ENCODE measurements around the gene GPR161. TPM values are rescaled to one million over a fixed set of nuclear protein-coding genes. Genes with fewer than 3 reads are reported as not detected.

Gene GPR161
- total and polyA plus RNA-seq, 9 of the 15 experiments (the other 6 are each of a cell fraction or from before 2014, with no cell fraction given): 0.15 to 2.4 (median 0.76) TPM

DNA sequence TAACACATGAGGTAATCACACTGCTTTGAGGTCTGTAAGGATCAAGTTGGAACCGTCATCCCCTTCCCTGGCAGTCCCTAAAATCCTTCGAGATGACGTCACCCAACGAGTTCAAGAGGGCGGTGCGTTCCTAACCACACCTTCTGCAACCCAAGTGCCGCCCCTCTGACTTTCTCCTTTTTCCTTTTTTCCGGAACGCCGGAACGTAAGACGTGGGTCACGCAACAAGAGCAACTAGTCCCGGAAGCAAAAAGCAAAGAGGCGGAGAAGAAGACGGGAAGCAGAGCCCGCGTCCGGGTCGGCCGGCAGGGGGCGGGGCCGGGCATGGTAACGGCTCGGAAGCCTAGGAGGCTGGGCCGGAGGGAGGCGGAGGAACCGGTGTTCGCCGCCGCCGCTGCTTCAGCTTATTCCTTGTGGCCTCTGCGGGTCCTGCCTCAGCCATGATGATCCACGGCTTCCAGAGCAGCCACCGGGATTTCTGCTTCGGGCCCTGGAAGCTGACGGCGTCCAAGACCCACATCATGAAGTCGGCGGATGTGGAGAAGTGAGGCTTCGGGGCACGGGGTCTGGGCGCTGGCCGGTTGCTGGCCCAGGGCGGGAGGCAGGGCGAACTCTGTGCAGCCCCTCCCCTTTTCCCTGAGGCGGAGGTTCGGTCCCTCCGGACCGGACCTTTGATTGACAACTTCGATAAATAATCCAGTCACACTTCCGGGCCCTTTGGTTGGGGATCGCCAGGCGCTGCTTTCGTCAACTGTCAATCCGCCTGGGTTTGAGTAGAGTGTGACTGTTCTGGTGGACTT, 42.1 kb upstream of the GPR161 start, which contains the start of gene TIPRL (continued):
- TF ChIP-seq, protein P1, sequence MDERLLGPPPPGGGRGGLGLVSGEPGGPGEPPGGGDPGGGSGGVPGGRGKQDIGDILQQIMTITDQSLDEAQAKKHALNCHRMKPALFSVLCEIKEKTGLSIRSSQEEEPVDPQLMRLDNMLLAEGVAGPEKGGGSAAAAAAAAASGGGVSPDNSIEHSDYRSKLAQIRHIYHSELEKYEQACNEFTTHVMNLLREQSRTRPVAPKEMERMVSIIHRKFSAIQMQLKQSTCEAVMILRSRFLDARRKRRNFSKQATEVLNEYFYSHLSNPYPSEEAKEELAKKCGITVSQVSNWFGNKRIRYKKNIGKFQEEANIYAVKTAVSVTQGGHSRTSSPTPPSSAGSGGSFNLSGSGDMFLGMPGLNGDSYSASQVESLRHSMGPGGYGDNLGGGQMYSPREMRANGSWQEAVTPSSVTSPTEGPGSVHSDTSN (CRISPR knock-in tag; IDR thresholded peaks at IDR 0.05; ENCODE audit: low read depth): peak; percentile 48
- TF ChIP-seq, protein P1 (tag; conservative IDR thresholded peaks at IDR 0.05; ENCODE audit: low read depth): peak; percentile 94; the same call in 1 of the 2 replicates
- TF ChIP-seq RBM25 (IDR thresholded peaks at IDR 0.05; ENCODE audit: low read depth, low read length, severe bottlenecking) (no peak), ZNF277 (CRISPR knock-in tag; IDR thresholded peaks at IDR 0.05; ENCODE audit: borderline replicate concordance) (no peak), MTA3 (IDR thresholded peaks at IDR 0.05; ENCODE audit: borderline replicate concordance) (peak; percentile 94), ARHGAP35 (IDR thresholded peaks at IDR 0.05; ENCODE audit: partially characterized antibody) (no peak), E2F3 (CRISPR knock-in tag; IDR thresholded peaks at IDR 0.05) (no peak), PRDM10 (IDR thresholded peaks at IDR 0.05; ENCODE audit: partially characterized antibody) (peak; percentile 76), CREM (IDR thresholded peaks at IDR 0.05; ENCODE audit: low read depth) (peak; percentile 96), TAL1 (IDR thresholded peaks at IDR 0.05) (no peak), CBX1 (IDR thresholded peaks at IDR 0.05; ENCODE audit: low read depth) (no peak; the same call in 1 of the 2 replicates), KLF6 (CRISPR knock-in tag; IDR thresholded peaks at IDR 0.05; ENCODE audit: borderline replicate concordance) (no peak; the same call in 1 of the 2 replicates), KLF13 (tag; IDR thresholded peaks at IDR 0.05; ENCODE audit: borderline replicate concordance, low read depth) (peak; percentile 81), POLR2A (conservative IDR thresholded peaks at IDR 0.05) (peak; percentile 96), ZNF551 (CRISPR knock-in tag; IDR thresholded peaks at IDR 0.05) (no peak), BRCA1 (IDR thresholded peaks at IDR 0.05) (no peak), BRCA1 (CRISPR knock-in tag; IDR thresholded peaks at IDR 0.05) (no peak), ZFPM2 (CRISPR knock-in tag; IDR thresholded peaks at IDR 0.05) (no peak), CC2D1A (IDR thresholded peaks at IDR 0.05) (peak; percentile 62; the same call in 1 of the 2 replicates), NUFIP1 (IDR thresholded peaks at IDR 0.05; ENCODE audit: partially characterized antibody) (no peak), NEUROD1 (IDR thresholded peaks at IDR 0.05; ENCODE audit: borderline replicate concordance, low read depth, low read length, partially characterized antibody) (no peak), PURB (CRISPR knock-in tag; IDR thresholded peaks at IDR 0.05; ENCODE audit: low read depth) (no peak), ZNF212 (CRISPR knock-in tag; IDR thresholded peaks at IDR 0.05) (no peak)

All from K562 (cell line).